ENCODE measurements around the gene TSPAN17.
A peak's percentile ranks its signal among the peaks of the same experiment; 100 is the strongest.
"Not testable (repeated sequence)": the region's sequence is repeated elsewhere in the genome, so short reads cannot be mapped to it uniquely, and the experiment has no call there.

The TSPAN17 gene

GRCh38 chr5:176647030-176647842 lies at the start of gene TSPAN17:
TSS of gene TSPAN17 (plus strand) at chr5:176647484. CDS start at chr5:176647616, 132 bp downstream.
- DNase-seq (ENCODE audit: low spot score), result peak; percentile 100

- DNase-seq (ENCODE audit: low spot score), result not testable (repeated sequence)
Measured at GRCh38 chr5:176599749-176600430, 47.4 kb upstream of the TSPAN17 start.

DNA sequence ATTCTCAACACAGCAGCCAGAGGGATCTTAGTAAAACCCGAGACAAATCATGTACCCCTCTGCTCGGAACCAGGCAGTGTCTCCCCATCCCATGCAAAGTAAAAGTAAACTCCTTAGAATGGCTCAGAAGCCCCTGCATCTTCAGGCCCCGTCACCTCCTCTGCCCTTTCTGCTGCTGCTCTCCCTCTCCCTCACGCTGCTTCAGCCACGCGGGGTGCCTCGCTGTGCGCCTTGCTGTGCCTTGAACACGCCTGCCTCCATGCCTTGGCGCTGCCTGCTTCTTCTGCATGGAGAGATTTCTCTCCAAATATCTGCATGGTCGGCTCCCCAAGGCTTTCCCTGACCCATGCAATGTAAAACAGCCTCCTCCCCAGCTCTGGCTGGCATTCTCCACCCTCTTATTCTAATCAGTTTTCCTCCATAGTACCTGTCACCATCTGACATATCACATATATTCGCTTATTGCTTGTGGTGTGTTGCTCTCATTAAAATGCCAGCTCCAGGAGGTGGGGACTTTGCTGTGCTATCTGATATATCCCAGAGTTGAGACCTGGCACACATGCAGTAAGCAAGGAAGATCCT lies 45.3 kb upstream of the TSPAN17 start:
- DNase-seq (ENCODE audit: low spot score), result no peak

DNA sequence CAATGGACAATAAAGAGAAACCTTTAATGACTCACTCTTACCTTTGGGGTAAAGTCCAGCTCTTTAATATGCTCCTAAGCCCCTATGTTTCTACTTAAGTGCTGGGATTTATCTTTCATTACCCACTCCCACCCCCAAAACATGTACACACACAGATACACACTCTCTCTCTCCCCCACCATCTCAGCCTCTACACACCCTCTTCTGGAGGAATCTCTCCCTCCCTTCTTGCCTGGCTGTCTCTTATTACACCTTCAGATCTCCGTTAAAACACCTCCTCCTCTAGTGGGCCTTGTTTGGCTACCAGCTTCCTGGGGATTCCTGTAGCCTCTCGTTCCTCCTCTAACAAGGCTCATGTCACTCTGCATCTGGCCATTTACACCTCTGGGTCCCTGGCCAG lies 44.2 kb upstream of the TSPAN17 start:
- no peak for DNase-seq (ENCODE audit: low spot score)

- DNase-seq (ENCODE audit: low spot score), result no peak
Measured at GRCh38 chr5:176606032-176606431, 41.3 kb upstream of the TSPAN17 start.

DNA sequence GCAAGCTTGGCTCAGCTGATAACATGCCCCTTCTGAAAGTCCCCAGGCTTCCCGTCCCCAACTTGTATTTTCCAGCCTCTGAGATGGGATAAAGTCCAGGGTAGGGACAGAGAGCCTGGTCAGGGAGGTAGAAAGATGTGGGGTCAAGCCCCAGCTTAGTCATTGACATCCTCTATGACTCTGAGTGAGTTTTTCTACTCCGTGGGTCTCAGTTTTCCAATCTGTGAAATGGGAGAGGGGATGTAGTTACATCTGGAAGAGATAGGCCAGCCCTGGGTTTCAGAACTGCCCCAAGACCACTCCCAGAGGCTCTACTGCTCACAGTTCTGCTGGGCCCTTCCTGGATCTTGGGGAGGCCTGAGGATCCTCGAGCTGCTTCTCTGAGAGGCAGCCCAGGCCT lies 40.4 kb upstream of the TSPAN17 start:
- no peak for DNase-seq (ENCODE audit: low spot score)

- DNase-seq (ENCODE audit: low spot score), result no peak
Measured at GRCh38 chr5:176608142-176608705, 39.1 kb upstream of the TSPAN17 start.

GRCh38 chr5:176608937-176609723 lies 38.2 kb upstream of the TSPAN17 start:
- DNase-seq (ENCODE audit: low spot score), result no peak

DNA sequence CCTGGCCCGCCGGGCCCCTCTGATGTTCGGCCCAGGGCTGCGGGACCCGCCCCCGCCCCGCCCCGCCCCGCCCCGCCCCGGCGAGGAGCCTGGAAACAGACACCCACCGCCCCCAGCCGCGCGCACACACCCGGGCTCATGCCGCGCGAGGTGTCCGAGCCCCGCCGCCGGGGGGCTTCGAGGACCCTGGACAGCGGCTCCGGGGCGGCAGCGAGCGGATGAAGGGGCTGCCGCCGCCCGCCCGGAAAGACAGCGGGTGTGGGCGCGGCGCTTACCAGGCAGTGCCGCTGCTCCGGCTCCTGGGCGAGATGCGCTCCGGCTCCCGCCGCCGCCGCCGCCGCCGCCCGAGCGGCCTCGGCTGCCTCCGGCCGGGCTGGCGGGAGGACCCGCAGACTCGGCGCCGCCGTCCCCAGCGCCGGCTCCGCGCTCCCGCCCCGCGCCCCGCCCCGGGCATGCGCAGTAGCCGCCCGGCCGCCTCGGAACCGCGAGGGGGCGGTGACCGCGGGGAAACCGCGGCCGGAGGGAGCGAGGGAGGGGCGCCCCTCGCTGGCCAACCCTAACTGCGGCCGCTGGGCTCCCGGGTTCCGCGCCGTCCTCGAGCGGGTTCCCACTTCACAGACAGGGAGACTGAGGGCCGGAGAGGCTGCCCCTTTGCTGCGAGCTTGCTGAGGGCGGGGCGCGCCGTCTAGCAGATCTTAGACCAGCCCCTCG lies 37.4 kb upstream of the TSPAN17 start, which contains the start of gene GPRIN1:
Gene GPRIN1 (minus strand): TSS at position 433 of the 711 bp plus-strand sequence. CDS start 10,322 bp downstream, outside the sequence.
- peak; percentile 56 for DNase-seq (ENCODE audit: low spot score)

- DNase-seq (ENCODE audit: low spot score), result no peak
Measured at GRCh38 chr5:176610435-176610773, 36.9 kb upstream of the TSPAN17 start.

DNA sequence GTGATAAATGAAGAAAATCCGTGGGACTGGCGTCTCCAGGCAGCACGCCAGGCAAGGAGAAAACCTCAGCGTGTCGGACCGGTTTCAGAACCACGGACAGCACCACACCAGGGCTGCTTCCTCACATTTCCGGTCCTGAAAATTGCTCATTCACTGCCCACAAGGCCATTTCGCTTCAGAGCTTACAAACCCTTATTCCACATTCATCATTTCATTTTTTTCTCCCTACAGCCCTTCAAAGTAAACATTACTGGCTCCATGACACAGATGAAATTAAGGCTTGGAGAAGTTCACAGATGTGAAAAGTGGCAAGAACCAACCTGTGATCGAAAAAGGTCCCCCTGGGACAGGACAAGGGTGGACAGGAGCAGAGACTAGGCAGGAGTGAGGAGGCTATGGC lies 35.8 kb upstream of the TSPAN17 start:
- DNase-seq (ENCODE audit: low spot score), result peak; percentile 49

- DNase-seq (ENCODE audit: low spot score), result no peak
Measured at GRCh38 chr5:176612008-176612407, 35.3 kb upstream of the TSPAN17 start.

- DNase-seq (ENCODE audit: low spot score), result no peak
Measured at GRCh38 chr5:176612855-176613254, 34.4 kb upstream of the TSPAN17 start.

GRCh38 chr5:176614805-176615478 lies 32.3 kb upstream of the TSPAN17 start:
- DNase-seq (ENCODE audit: low spot score), result no peak

DNA sequence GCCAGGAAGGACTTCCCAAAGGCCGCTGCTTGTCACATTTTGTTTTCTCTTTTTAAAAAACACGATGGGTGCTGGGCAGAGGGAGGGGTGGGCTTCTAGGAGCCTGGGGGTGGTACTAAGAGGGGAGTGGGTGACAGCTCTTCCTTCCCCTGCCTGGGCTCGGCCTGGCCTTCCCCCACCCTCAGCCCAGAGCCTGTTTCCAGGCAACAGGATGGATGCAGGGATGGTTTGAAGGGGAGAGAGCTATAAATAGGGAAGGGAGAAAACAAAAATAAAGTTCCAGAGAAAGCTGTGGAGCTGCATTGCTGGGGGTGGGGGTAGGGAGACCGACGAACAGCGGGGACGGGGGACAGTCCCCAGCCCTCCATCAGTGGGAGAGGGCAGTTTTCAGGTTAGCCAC lies 30.8 kb upstream of the TSPAN17 start:
- DNase-seq (ENCODE audit: low spot score), result no peak

- DNase-seq (ENCODE audit: low spot score), result no peak
Measured at GRCh38 chr5:176618783-176619182, 28.5 kb upstream of the TSPAN17 start.

DNA sequence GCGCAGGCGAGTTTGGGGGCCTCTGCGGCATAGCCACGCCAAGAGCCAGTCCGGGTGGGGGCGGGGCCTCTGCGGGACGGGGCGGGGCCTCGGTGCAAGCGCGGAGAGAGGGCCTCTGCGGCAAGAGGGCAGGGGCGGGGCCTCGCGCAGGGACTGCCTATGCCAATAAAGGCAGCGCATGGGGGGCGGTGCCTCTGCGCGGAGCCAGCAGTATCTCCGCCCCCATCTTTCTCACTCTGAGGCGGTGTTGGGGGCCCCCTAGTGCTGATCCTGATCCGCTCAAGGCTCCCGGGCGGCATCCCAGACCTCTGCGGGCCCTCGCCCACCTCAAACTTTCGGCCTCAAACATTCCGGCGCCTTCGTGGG lies 28.1 kb upstream of the TSPAN17 start:
- peak; percentile 68 for DNase-seq (ENCODE audit: low spot score)

- no peak for DNase-seq (ENCODE audit: low spot score)
Measured at GRCh38 chr5:176619569-176620332, 27.5 kb upstream of the TSPAN17 start.

DNA sequence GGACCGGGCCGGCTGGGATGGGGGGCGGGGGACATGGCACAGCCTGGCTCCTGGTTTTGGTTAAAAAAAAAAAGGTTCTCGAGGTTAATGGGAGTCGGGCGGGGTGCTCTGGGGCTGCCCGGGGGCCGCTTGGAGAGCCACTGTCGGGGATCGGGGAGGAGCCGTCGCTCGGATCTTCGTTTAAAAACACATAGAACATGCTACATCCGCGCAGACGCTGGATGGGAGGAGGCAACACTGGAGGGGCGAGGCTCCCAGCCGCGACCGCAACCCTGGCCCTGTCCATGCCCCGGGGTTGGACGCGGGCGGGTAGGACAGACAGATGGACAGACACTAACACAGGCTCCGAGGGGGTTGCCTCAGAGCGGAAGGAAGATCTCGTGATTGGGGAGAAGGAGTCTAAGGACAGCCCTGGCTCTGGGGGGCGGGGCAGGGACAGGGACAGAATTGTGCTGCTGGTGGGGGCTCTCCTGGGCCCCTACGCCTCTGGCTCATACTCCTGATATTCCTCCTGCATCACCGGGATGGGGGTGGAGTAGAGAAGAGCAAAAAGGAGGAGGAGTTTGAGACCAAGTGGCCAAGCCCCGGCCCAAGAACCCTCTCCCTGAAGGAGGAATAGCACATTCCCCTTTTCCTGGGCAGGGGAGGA lies 26.8 kb upstream of the TSPAN17 start:
- no peak for DNase-seq (ENCODE audit: low spot score)

Measured in activated CD4-positive, alpha-beta T cell treated with anti-CD3 and anti-CD28 coated beads, Interleukin-2, Interleukin-4, amounts not matched to agents 100 ng/mL and 50 ng/mL, durations not matched to agents 16 hours and 8 hours (primary cell).